B cell (primary cell): ENCODE results near the gene EVI2B.

Experiments used
- CTCF ChIP-seq: fragments of 200-600 bp; IDR thresholded peaks from one replicate; pipeline ENCODE4 v1.8.0; 2022; ENCODE audit warnings: antibody characterized with exemption, mild to moderate bottlenecking
- EZH2 ChIP-seq: IDR thresholded peaks from 2 replicates; pipeline ENCODE4 v1.6.1; 2012; ENCODE audit warnings: borderline replicate concordance, low read depth, mild to moderate bottlenecking, moderate library complexity, low read length; ENCODE audit not compliant: insufficient read depth, poor library complexity, severe bottlenecking

DNA sequence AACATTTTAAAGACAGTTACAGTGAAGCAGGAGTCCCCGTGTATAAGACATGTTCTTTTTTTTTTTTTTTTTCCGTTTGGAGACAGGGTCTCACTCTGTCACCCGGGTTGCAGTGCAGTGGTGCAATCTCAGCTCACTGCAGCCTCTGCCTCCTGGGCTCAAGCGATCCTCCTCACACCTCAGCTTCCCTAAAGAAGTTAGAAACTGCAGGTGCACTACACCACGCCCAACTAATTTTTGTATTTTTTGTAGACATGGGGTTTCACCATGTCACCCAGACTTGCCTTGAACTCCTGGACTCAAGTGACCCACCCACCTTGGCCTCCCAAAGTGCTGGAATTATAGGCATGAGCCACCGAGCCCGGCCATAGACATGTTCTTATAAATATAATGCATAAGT is 3.0 kb downstream of the EVI2B start:
- TF ChIP-seq CTCF, result no peak
- no peak for TF ChIP-seq EZH2
